Activated naive CD8-positive, alpha-beta T cell treated with anti-CD3 and anti-CD28 coated beads, Interleukin-2, amount 10 ng/mL, durations not matched to agents 7 days and 5 days (primary cell): ENCODE results near the gene INPP5A. TPM values are rescaled to one million over a fixed set of nuclear protein-coding genes. Genes with fewer than 3 reads are reported as not detected.
"Not testable (repeated sequence)": the region's sequence is repeated elsewhere in the genome, so short reads cannot be mapped to it uniquely, and the experiment has no call there.

ENCODE experiments used
- ATAC-seq: fragments of 150-1000 bp; cut with Tn5 transposase; one replicate; pipeline ENCODE4 v1.10.0; 2021; ENCODE audit warnings: low read depth, moderate library complexity
- POLR2A ChIA-PET: fragments of 350-600 bp; sonication (Branson Sonifier 250); formaldehyde crosslinking; loops from one replicate; lab custom pipeline; 2021; ENCODE audit warnings: antibody characterized with exemption; lab: Charles Lee
- DNase-seq: peaks from one replicate; pipeline ENCODE4 v3.0.0; 2021
- H3K27ac Mint-ChIP-seq: one replicate; pipeline ENCODE4 v1.8.0; 2022; ENCODE audit warnings: mild to moderate bottlenecking, mixed read lengths
- H3K27me3 Mint-ChIP-seq: one replicate; pipeline ENCODE4 v1.8.0; 2022; ENCODE audit warnings: mild to moderate bottlenecking, moderate library complexity, mixed read lengths
- H3K36me3 Mint-ChIP-seq: one replicate; pipeline ENCODE4 v1.8.0; 2021; ENCODE audit warnings: mild to moderate bottlenecking, mixed read lengths
- H3K4me1 Mint-ChIP-seq: one replicate; pipeline ENCODE4 v1.8.0; 2021; ENCODE audit warnings: mixed read lengths
- H3K4me3 Mint-ChIP-seq: one replicate; pipeline ENCODE4 v1.8.0; 2022; ENCODE audit warnings: mild to moderate bottlenecking, moderate library complexity, mixed read lengths
- H3K9me3 Mint-ChIP-seq: one replicate; pipeline ENCODE4 v1.8.0; 2021; ENCODE audit warnings: mixed read lengths
- total RNA-seq, 2 experiments: library from RNA; stranded (reverse); gene quantifications; one replicate each; pipeline ENCODE4 v1.2.3, GENCODE V29; 2021

Gene INPP5A
- total RNA-seq, 2 experiments from 2014 or later, result 14.1 to 15.7 TPM

- ATAC-seq (no peak), DNase-seq (no peak)
- no peak overlapping the region for H3K27ac Mint-ChIP-seq
- POLR2A ChIA-PET, result no interaction called here
- H3K4me3 Mint-ChIP-seq, result no peak overlapping the region
- no peaks in the 10 kb centered on the region for H3K27me3 Mint-ChIP-seq
- H3K36me3 Mint-ChIP-seq, result peaks cover 7% of the 10 kb centered on the region
- no peaks in the 10 kb centered on the region for H3K4me1 Mint-ChIP-seq
- peaks cover 1% of the 10 kb centered on the region for H3K9me3 Mint-ChIP-seq
Measured at GRCh38 chr10:132764108-132764507, 226.5 kb downstream of the INPP5A start.

DNA sequence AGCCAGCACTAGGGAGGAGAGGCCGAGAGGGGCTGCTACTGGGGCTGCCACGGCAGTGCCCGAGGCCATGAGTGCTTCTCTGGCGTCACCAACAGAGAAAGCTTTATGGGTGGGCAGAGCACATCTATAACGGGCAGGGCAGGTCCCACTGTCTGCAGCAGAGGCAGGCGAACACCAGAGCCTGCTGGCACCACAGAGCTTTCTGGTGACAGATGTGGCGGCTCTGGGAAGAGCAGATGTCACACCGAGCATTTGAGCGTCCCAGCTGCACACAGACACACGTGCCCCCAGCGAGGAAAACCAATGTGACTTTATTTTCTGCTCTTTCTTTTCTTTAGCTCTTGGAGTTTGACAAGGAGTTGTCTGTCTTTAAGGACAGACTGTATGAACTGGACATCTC, 227.8 kb downstream of the INPP5A start:
- no peak for ATAC-seq
- Mint-ChIP-seq H3K4me3 (no peak overlapping the region), H3K4me1 (no peaks in the 10 kb centered on the region), H3K27me3 (no peaks in the 10 kb centered on the region), H3K36me3 (peaks cover 9% of the 10 kb centered on the region), H3K27ac (no peak overlapping the region), H3K9me3 (peaks cover 1% of the 10 kb centered on the region)
- POLR2A ChIA-PET, result no interaction called here
- no peak for DNase-seq

- Mint-ChIP-seq H3K4me1 (no peaks in the 10 kb centered on the region), H3K27ac (no peak overlapping the region), H3K27me3 (no peaks in the 10 kb centered on the region), H3K4me3 (no peak overlapping the region), H3K36me3 (peaks cover 14% of the 10 kb centered on the region), H3K9me3 (peaks cover 1% of the 10 kb centered on the region)
- DNase-seq (no peak), ATAC-seq (no peak)
- POLR2A ChIA-PET, result no interaction called here
Measured at GRCh38 chr10:132766291-132766690, 228.7 kb downstream of the INPP5A start.

DNA sequence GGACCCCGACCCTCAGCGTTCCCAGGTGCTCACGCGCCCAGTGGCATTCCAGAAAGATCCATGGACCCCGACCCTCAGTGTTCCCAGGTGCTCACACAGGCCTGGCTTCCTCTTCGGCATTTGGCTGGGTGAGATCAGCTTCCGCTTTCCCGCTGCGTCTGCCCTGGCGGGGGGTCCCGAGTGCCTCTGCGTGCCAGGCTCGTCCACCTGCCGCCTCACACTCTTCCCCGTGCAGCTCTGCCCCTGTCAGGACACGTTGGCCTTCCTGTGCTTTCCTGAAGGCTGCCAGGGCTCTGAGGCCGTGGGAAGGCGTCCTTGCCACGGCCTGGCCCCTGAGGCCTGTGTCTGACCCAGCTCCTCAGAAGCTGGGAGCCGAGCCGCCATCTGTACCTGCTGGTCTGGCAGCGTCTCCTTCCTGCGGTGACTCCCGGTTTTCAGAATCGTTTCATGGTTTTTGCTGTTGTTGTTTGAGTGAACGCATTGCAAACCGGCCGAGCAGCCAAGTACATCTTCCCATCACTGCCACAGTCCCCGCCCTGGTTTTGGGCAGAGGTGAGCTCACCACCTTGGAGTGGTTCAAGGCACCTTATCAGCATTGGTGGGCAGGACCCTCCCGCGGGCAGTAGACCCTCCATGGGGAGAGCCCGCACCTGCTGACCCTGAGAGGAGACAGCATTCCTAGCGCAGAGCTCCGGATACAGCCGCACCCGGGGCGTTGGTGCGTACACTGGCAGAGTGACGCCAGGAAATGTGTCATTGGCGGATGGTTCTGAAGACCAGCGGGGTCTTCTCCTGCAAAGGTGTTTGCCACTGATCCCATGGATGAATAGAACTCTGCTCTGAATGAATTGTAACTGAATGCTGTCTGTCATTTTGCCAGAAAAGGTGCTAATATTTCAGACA, 231.0 kb downstream of the INPP5A start:
- H3K9me3 Mint-ChIP-seq, result peaks cover 3% of the 10 kb centered on the region
- peaks cover 13% of the 10 kb centered on the region for H3K36me3 Mint-ChIP-seq
- DNase-seq (no peak), ATAC-seq (no peak)
- no peaks in the 10 kb centered on the region for H3K4me1 Mint-ChIP-seq
- POLR2A ChIA-PET, result no interaction called here
- H3K27me3 Mint-ChIP-seq, result no peaks in the 10 kb centered on the region
- H3K4me3 Mint-ChIP-seq, result no peak overlapping the region
- no peak overlapping the region for H3K27ac Mint-ChIP-seq

GRCh38 chr10:132770061-132771021, 232.8 kb downstream of the INPP5A start:
- DNase-seq, result no peak
- H3K4me1 Mint-ChIP-seq, result no peaks in the 10 kb centered on the region
- POLR2A ChIA-PET, result no interaction called here
- no peaks in the 10 kb centered on the region for H3K27me3 Mint-ChIP-seq
- no peak for ATAC-seq
- H3K27ac Mint-ChIP-seq, result no peak overlapping the region
- H3K4me3 Mint-ChIP-seq, result no peak overlapping the region
- peaks cover 3% of the 10 kb centered on the region for H3K9me3 Mint-ChIP-seq
- H3K36me3 Mint-ChIP-seq, result peaks cover 13% of the 10 kb centered on the region

DNA sequence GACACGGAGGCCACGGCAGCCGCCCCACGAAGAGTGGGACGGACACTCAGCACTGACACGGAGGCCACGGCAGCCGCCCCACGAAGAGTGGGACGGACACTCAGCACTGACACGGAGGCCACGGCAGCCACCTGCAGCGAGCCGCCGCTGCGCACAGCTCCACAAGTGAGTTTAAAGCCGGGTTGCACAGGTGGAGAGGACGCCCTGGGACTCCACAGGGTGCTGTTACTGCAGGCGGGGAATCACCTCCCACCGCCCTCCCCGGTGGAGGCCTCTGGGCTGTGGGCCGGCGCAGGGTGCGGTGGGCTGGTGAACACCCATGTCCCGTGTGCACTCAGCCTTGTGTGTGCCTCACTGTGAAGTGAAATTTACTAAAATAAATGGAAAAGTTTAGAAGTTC, 235.2 kb downstream of the INPP5A start:
- H3K4me1 Mint-ChIP-seq, DNase-seq, H3K9me3 Mint-ChIP-seq, POLR2A ChIA-PET, H3K4me3 Mint-ChIP-seq, ATAC-seq, H3K27me3 Mint-ChIP-seq, H3K27ac Mint-ChIP-seq, H3K36me3 Mint-ChIP-seq: not testable (repeated sequence)

DNA sequence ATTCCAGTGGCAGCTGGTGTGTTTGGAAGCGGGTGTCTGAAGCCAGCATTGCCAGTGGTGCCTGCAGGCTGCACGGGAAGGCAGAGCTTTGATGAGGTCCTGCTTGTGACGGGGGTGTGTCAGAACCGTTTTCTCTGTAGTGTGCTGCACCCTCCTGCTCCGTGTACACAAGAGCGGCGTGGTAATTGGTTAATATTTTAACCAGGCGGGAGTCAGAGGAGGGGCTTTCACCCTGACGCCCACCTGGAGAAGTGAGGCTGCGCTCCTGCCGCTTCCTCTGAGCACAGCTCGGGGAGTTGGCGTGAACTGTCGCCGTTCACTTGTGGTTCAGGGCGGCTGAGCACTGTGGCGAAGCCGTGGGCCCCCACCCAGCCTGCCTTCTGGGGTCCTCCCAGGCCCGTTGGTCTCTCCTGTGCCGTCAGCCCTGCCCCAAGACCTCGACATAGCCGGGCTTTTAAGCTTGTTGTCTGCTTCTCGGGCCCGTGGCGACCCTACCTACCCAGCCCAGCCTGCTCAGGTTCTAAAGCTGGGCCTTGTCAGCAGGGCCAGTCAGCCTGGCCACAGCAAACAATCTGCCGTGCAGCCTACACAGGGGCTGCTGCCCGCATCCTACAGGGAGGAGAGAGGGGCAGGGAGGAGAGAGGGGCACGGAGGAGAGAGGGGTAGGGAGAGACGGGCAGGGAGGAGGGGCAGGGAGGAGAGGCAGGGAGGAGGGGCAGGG, 236.8 kb downstream of the INPP5A start:
- Mint-ChIP-seq H3K36me3 (peaks cover 8% of the 10 kb centered on the region), H3K9me3 (peaks cover 1% of the 10 kb centered on the region), H3K27ac (no peak overlapping the region), H3K27me3 (no peaks in the 10 kb centered on the region), H3K4me3 (no peak overlapping the region), H3K4me1 (no peaks in the 10 kb centered on the region)
- DNase-seq (no peak), ATAC-seq (no peak)
- POLR2A ChIA-PET, result no interaction called here

- peaks cover 1% of the 10 kb centered on the region for H3K9me3 Mint-ChIP-seq
- H3K27ac Mint-ChIP-seq, result no peak overlapping the region
- no peak overlapping the region for H3K4me3 Mint-ChIP-seq
- ATAC-seq (no peak), DNase-seq (no peak)
- H3K36me3 Mint-ChIP-seq, result peaks cover 8% of the 10 kb centered on the region
- no peaks in the 10 kb centered on the region for H3K4me1 Mint-ChIP-seq
- no peaks in the 10 kb centered on the region for H3K27me3 Mint-ChIP-seq
- POLR2A ChIA-PET, result no interaction called here
Measured at GRCh38 chr10:132774902-132775863, 237.6 kb downstream of the INPP5A start.

GRCh38 chr10:132776186-132776585, 238.6 kb downstream of the INPP5A start:
- Mint-ChIP-seq H3K4me3 (no peak overlapping the region), H3K9me3 (peaks cover 1% of the 10 kb centered on the region), H3K4me1 (no peaks in the 10 kb centered on the region), H3K36me3 (peaks cover 2% of the 10 kb centered on the region), H3K27me3 (no peaks in the 10 kb centered on the region), H3K27ac (no peak overlapping the region)
- ATAC-seq (no peak), DNase-seq (no peak)
- POLR2A ChIA-PET, result no interaction called here

- Mint-ChIP-seq H3K36me3 (peaks cover under 1% of the 10 kb centered on the region), H3K27me3 (no peaks in the 10 kb centered on the region), H3K4me3 (no peak overlapping the region), H3K27ac (no peak overlapping the region), H3K9me3 (peaks cover 1% of the 10 kb centered on the region), H3K4me1 (no peaks in the 10 kb centered on the region)
- POLR2A ChIA-PET, result no interaction called here
- DNase-seq (no peak), ATAC-seq (no peak)
Measured at GRCh38 chr10:132776821-132777220, 239.2 kb downstream of the INPP5A start.

DNA sequence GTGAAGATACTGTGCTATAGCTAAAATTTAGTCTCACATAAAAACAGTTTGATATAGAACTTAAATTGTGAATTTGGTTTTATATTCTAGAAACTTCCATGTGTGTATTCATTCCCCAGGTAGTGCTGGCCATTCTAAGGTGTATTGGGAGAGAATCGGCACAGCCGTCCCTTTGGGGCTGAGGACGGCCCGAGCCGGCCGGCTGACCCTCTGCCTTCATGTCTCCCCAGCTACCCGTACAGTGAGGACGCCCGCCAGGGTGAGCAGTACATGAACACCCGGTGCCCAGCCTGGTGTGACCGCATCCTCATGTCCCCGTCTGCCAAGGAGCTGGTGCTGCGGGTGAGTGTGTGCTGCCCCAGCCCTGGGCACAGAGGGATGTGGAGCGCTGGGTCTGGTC, 239.9 kb downstream of the INPP5A start:
- DNase-seq, result no peak
- no peak overlapping the region for H3K4me3 Mint-ChIP-seq
- no peaks in the 10 kb centered on the region for H3K27me3 Mint-ChIP-seq
- H3K36me3 Mint-ChIP-seq, result peaks cover 3% of the 10 kb centered on the region
- ATAC-seq, result no peak
- H3K4me1 Mint-ChIP-seq, result no peaks in the 10 kb centered on the region
- H3K9me3 Mint-ChIP-seq, result peaks cover 1% of the 10 kb centered on the region
- H3K27ac Mint-ChIP-seq, result no peak overlapping the region
- POLR2A ChIA-PET, result no interaction called here

GRCh38 chr10:132779549-132780294, 242.1 kb downstream of the INPP5A start:
- H3K4me3 Mint-ChIP-seq, result no peak overlapping the region
- H3K9me3 Mint-ChIP-seq, result no peaks in the 10 kb centered on the region
- DNase-seq (no peak), ATAC-seq (no peak)
- peaks cover 3% of the 10 kb centered on the region for H3K36me3 Mint-ChIP-seq
- H3K27ac Mint-ChIP-seq, result no peak overlapping the region
- H3K4me1 Mint-ChIP-seq, result no peaks in the 10 kb centered on the region
- POLR2A ChIA-PET, result no interaction called here
- H3K27me3 Mint-ChIP-seq, result peaks cover 13% of the 10 kb centered on the region
